Lower leg skin (tissue), 3 donors: ENCODE results near the gene FBXO15.

Experiments
- POLR2A ChIP-seq, 2 donors: fragments of 450-650 bp; IDR thresholded peaks; one replicate each; pipeline ENCODE4 v1.6.1; 2016 to 2017; ENCODE audit warnings: antibody characterized with exemption in 2 of 2, mild to moderate bottlenecking in 1 of 2, moderate library complexity in 1 of 2
- TF ChIP-seq, protein P1 (sequence below), 3 donors: fragments of 450-650 bp; IDR thresholded peaks; one replicate each; pipeline ENCODE4 v1.5.1; 2016; ENCODE audit warnings: antibody characterized with exemption in 3 of 3, mild to moderate bottlenecking in 3 of 3, moderate library complexity in 2 of 3

GRCh38 chr18:74069178-74070050 is 78.2 kb downstream of the FBXO15 start:
- TF ChIP-seq, protein P1, sequence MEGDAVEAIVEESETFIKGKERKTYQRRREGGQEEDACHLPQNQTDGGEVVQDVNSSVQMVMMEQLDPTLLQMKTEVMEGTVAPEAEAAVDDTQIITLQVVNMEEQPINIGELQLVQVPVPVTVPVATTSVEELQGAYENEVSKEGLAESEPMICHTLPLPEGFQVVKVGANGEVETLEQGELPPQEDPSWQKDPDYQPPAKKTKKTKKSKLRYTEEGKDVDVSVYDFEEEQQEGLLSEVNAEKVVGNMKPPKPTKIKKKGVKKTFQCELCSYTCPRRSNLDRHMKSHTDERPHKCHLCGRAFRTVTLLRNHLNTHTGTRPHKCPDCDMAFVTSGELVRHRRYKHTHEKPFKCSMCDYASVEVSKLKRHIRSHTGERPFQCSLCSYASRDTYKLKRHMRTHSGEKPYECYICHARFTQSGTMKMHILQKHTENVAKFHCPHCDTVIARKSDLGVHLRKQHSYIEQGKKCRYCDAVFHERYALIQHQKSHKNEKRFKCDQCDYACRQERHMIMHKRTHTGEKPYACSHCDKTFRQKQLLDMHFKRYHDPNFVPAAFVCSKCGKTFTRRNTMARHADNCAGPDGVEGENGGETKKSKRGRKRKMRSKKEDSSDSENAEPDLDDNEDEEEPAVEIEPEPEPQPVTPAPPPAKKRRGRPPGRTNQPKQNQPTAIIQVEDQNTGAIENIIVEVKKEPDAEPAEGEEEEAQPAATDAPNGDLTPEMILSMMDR (IDR thresholded peaks at IDR 0.05): no peak
- TF ChIP-seq POLR2A (IDR thresholded peaks at IDR 0.05): no peak
